Ascending aorta (tissue), 2 donors: ENCODE results near the gene RHAG. TPM values are rescaled to one million over a fixed set of nuclear protein-coding genes. Genes with fewer than 3 reads are reported as not detected.

Experiments
- DNase-seq, 2 donors: peaks; one replicate each; pipeline ENCODE4 v3.0.0-alpha.2; 2019; ENCODE audit warnings: low spot score in 2 of 2
- H3K27ac ChIP-seq, 2 donors: fragments of 200-600 bp; sonication (generic); one replicate each; pipeline ENCODE4 v1.5.1; 2016 to 2017; ENCODE audit warnings: mild to moderate bottlenecking in 1 of 2
- H3K27me3 ChIP-seq: fragments of 200-600 bp; sonication (generic); one replicate; pipeline ENCODE4 v1.5.1; 2017
- H3K36me3 ChIP-seq, 2 donors: fragments of 200-600 bp; sonication (generic); one replicate each; pipeline ENCODE4 v1.5.1; 2016
- H3K4me1 ChIP-seq, 2 donors: fragments of 200-600 bp; sonication (generic); one replicate each; pipeline ENCODE4 v1.5.1; 2016 to 2017; ENCODE audit warnings: mild to moderate bottlenecking in 1 of 2
- H3K4me3 ChIP-seq, 2 donors: fragments of 200-600 bp; sonication (generic); one replicate each; pipeline ENCODE4 v1.5.1; 2016 to 2017; ENCODE audit warnings: mild to moderate bottlenecking in 1 of 2
- H3K9me3 ChIP-seq, 2 donors: fragments of 200-600 bp; sonication (generic); one replicate each; pipeline ENCODE4 v1.5.1; 2016
- CTCF ChIP-seq, 3 experiments: fragments of 200-600 bp in 2 of 3; fragments of 450-650 bp in 1 of 3; sonication (generic) in 2 of 3; IDR thresholded peaks; one replicate each; pipeline ENCODE4 v1.5.1; 2016 to 2019; ENCODE audit warnings: antibody characterized with exemption in 3 of 3, mild to moderate bottlenecking in 1 of 3, moderate library complexity in 1 of 3
- intact Hi-C: fragments of 100-400 bp; cut with DNase I; formaldehyde crosslinking; loops from one replicate; pipeline ENCODE4 v1.15.1; 2023
- total RNA-seq: library from RNA; depleted of rRNA; stranded (reverse); fragments of >200 nt; gene quantifications from one replicate; pipeline ENCODE4 v1.1.0, GENCODE V29; 2016

RHAG gene
- total RNA-seq, 1 donor from 2014 or later: not detected

- no peak for TF ChIP-seq CTCF (IDR thresholded peaks at IDR 0.05)
Measured at GRCh38 chr6:49646130-49646824, 9.6 kb upstream of the RHAG start.

GRCh38 chr6:49645139-49645538 lies 8.5 kb upstream of the RHAG start:
- Histone ChIP-seq H3K27ac (no peak overlapping the region), H3K4me3 (no peak overlapping the region), H3K9me3 (no peaks in the 10 kb centered on the region), H3K27me3 (no peaks in the 10 kb centered on the region), H3K36me3 (no peaks in the 10 kb centered on the region), H3K4me1 (no peaks in the 10 kb centered on the region)
- intact Hi-C loops: no loop called here
- no peak for DNase-seq
- TF ChIP-seq CTCF (IDR thresholded peaks at IDR 0.05): no peak

More at GRCh38 chr6:49646130-49646824, 9.6 kb upstream of the RHAG start:
- no peak for DNase-seq
- Histone ChIP-seq H3K36me3 (no peaks in the 10 kb centered on the region), H3K27me3 (no peaks in the 10 kb centered on the region), H3K27ac (no peak overlapping the region), H3K4me1 (no peaks in the 10 kb centered on the region), H3K9me3 (no peaks in the 10 kb centered on the region), H3K4me3 (no peak overlapping the region)
- intact Hi-C loops: no loop called here

GRCh38 chr6:49639177-49639817 lies 2.7 kb upstream of the RHAG start:
- no peaks in the 10 kb centered on the region for H3K36me3 ChIP-seq
- H3K4me1 ChIP-seq: no peaks in the 10 kb centered on the region
- no peak overlapping the region for H3K4me3 ChIP-seq
- no peak for DNase-seq
- no peaks in the 10 kb centered on the region for H3K27me3 ChIP-seq
- no peak overlapping the region for H3K27ac ChIP-seq
- H3K9me3 ChIP-seq: no peaks in the 10 kb centered on the region
- TF ChIP-seq CTCF (IDR thresholded peaks at IDR 0.05): no peak
- intact Hi-C loops: no loop called here

GRCh38 chr6:49637350-49637731 lies 702 bp upstream of the RHAG start:
- intact Hi-C loops: no loop called here
- Histone ChIP-seq H3K27me3 (no peaks in the 10 kb centered on the region), H3K36me3 (no peaks in the 10 kb centered on the region), H3K9me3 (no peaks in the 10 kb centered on the region), H3K27ac (no peak overlapping the region), H3K4me1 (no peaks in the 10 kb centered on the region), H3K4me3 (no peak overlapping the region)
- DNase-seq: no peak
- TF ChIP-seq CTCF (IDR thresholded peaks at IDR 0.05): no peak

- no peak for DNase-seq
- no peak for TF ChIP-seq CTCF (IDR thresholded peaks at IDR 0.05)
- intact Hi-C loops: no loop called here
- H3K4me3 ChIP-seq: no peak overlapping the region
- no peaks in the 10 kb centered on the region for H3K4me1 ChIP-seq
- H3K9me3 ChIP-seq: no peaks in the 10 kb centered on the region
- no peaks in the 10 kb centered on the region for H3K36me3 ChIP-seq
- no peak overlapping the region for H3K27ac ChIP-seq
- no peaks in the 10 kb centered on the region for H3K27me3 ChIP-seq
Measured at GRCh38 chr6:49635978-49636712, 494 bp downstream of the RHAG start.
